NB4 (cell line): ENCODE results near the gene EFCAB12.

Experiments used
- CTCF ChIP-seq: IDR thresholded peaks from one replicate; pipeline ENCODE4 v1.5.1; 2012; ENCODE audit warnings: low read depth, low read length
- MAX ChIP-seq: IDR thresholded peaks from 2 replicates; pipeline ENCODE4 v1.6.1; 2011; ENCODE audit warnings: low read depth, low read length
- POLR2A ChIP-seq: IDR thresholded peaks from 2 replicates; pipeline ENCODE4 v1.6.1; 2011; ENCODE audit warnings: mild to moderate bottlenecking; ENCODE audit not compliant: insufficient read length; ENCODE audit errors: extremely low read depth

GRCh38 chr3:129366312-129366831 is 62.1 kb downstream of the EFCAB12 start:
- TF ChIP-seq POLR2A: no peak
- TF ChIP-seq CTCF: no peak
- TF ChIP-seq MAX: no peak
